Measurements from ENCODE around the gene SYNGAP1.
"Not testable (repeated sequence)": the region's sequence is repeated elsewhere in the genome, so short reads cannot be mapped to it uniquely, and the experiment has no call there.

The SYNGAP1 gene

GRCh38 chr6:33440649-33441309 is 20.9 kb downstream of the SYNGAP1 start:
- no peak for DNase-seq

GRCh38 chr6:33441457-33441856 is 21.6 kb downstream of the SYNGAP1 start:
- DNase-seq = no peak

GRCh38 chr6:33442283-33442682 is 22.4 kb downstream of the SYNGAP1 start:
- DNase-seq = no peak

GRCh38 chr6:33443025-33443424 is 23.2 kb downstream of the SYNGAP1 start:
- DNase-seq = no peak

GRCh38 chr6:33443619-33444504 is 24.0 kb downstream of the SYNGAP1 start:
- no peak for DNase-seq

- DNase-seq = no peak
These were observed 25.3 kb downstream of the SYNGAP1 start for GRCh38 chr6:33445119-33445603.

- no peak for DNase-seq
These were observed 26.5 kb downstream of the SYNGAP1 start for GRCh38 chr6:33446356-33446755.

- no peak for DNase-seq
These were observed 30.6 kb downstream of the SYNGAP1 start for GRCh38 chr6:33450434-33450833.

GRCh38 chr6:33451606-33452005 is 31.7 kb downstream of the SYNGAP1 start:
- no peak for DNase-seq

- DNase-seq = no peak
These were observed 32.6 kb downstream of the SYNGAP1 start for GRCh38 chr6:33452496-33452895.

- no peak for DNase-seq
These were observed 33.6 kb downstream of the SYNGAP1 start for GRCh38 chr6:33453393-33454008.

GRCh38 chr6:33454009-33454946 is 34.4 kb downstream of the SYNGAP1 start, which contains the start of gene ZBTB9:
Gene ZBTB9, plus strand, starts transcription at chr6:33454576. Its CDS starts 525 bp downstream, at chr6:33455101.
- DNase-seq = peak; percentile 95

GRCh38 chr6:33455051-33455450 is 35.2 kb downstream of the SYNGAP1 start:
- DNase-seq = no peak

GRCh38 chr6:33456156-33456555 is 36.3 kb downstream of the SYNGAP1 start:
- DNase-seq = no peak

- no peak for DNase-seq
These were observed 38.8 kb downstream of the SYNGAP1 start for GRCh38 chr6:33458676-33459075.

- no peak for DNase-seq
These were observed 39.4 kb downstream of the SYNGAP1 start for GRCh38 chr6:33459226-33459625.

GRCh38 chr6:33466075-33466735 is 46.3 kb downstream of the SYNGAP1 start:
- no peak for DNase-seq

- DNase-seq = no peak
These were observed 47.2 kb downstream of the SYNGAP1 start for GRCh38 chr6:33467091-33467490.

- no peak for DNase-seq
These were observed 49.8 kb downstream of the SYNGAP1 start for GRCh38 chr6:33469661-33470060.

GRCh38 chr6:33477864-33478263 is 58.0 kb downstream of the SYNGAP1 start:
- no peak for DNase-seq

GRCh38 chr6:33481192-33481591 is 61.3 kb downstream of the SYNGAP1 start:
- no peak for DNase-seq

GRCh38 chr6:33482620-33483019 is 62.8 kb downstream of the SYNGAP1 start:
- DNase-seq = not testable (repeated sequence)

Measured in stimulated activated CD4-positive, alpha-beta T cell treated with anti-CD3 and anti-CD28 coated beads, Interleukin-4, amount 100 ng/mL, for 24 hours (primary cell).